ENCODE measurements around the gene TMEM229A. TPM values are rescaled to one million over a fixed set of nuclear protein-coding genes. Genes with fewer than 3 reads are reported as not detected.
"Not testable (repeated sequence)": the region's sequence is repeated elsewhere in the genome, so short reads cannot be mapped to it uniquely, and the experiment has no call there.

The TMEM229A gene
- total and polyA plus RNA-seq, 2 donors (not counting 3 experiments of a cell fraction or from before 2014, with no cell fraction given), result not detected

- H3K4me2 ChIP-seq (ENCODE audit: insufficient read depth, low read length); H3K4me3 ChIP-seq (replicated peaks in 1 of 3; ENCODE audit: insufficient read depth in 1 of 3, low read depth in 1 of 3, low read length in 3 of 3); POLR2A ChIA-PET; FAIRE-seq; H3K9ac ChIP-seq (replicated peaks; ENCODE audit: extremely low read depth, insufficient read depth, low read length); H2AFZ ChIP-seq (ENCODE audit: low read depth, low read length); BruUV-seq (replicated peaks); dilution Hi-C loops (cut with MboI; ENCODE audit: extremely low pct_ligation_motif_present, low sequenced_read_pairs); CTCF ChIA-PET; H3K4me1 ChIP-seq (ENCODE audit: control insufficient read depth, extremely low read depth, insufficient read depth, low read length); H3K79me2 ChIP-seq (ENCODE audit: control insufficient read depth, insufficient read depth, low read length); H3K9me1 ChIP-seq (replicated peaks; ENCODE audit: control insufficient read depth, extremely low read depth, insufficient read depth, low read length); H3K9me3 ChIP-seq (replicated peaks; ENCODE audit: control insufficient read depth, insufficient read depth, low read length); H4K20me1 ChIP-seq (replicated peaks; ENCODE audit: control insufficient read depth, extremely low read depth, insufficient read depth, low read length); DNase-seq (ENCODE audit: low read depth, low spot score); H3K36me3 ChIP-seq (ENCODE audit: control insufficient read depth in 2 of 2, extremely low read depth in 1 of 2, insufficient read depth in 2 of 2, low read length in 2 of 2); H3K27ac ChIP-seq (ENCODE audit: insufficient read depth, low read depth, low read length): not testable (repeated sequence)
- H3K27me3 ChIP-seq (ENCODE audit: control insufficient read depth in 2 of 2, insufficient read depth in 2 of 2, low read length in 2 of 2), result peaks cover 14 to 41% of the 10 kb centered on the region in 2 experiments
- intact Hi-C loops (cut with micrococcal nuclease), result loop anchor here (1.0 kb wide), 1 partner anchor 28 kb away; no protein-coding TSS in a partner anchor
These were observed 5.0 kb upstream of the TMEM229A start for GRCh38 chr7:124037902-124038301.

GRCh38 chr7:124035706-124036105, 2.8 kb upstream of the TMEM229A start:
- no peak for FAIRE-seq
- Histone ChIP-seq H3K27ac (ENCODE audit: insufficient read depth, low read depth, low read length) (no peak overlapping the region), H3K9me3 (replicated peaks; ENCODE audit: control insufficient read depth, insufficient read depth, low read length) (no peaks in the 10 kb centered on the region), H3K9ac (replicated peaks; ENCODE audit: extremely low read depth, insufficient read depth, low read length) (no peak overlapping the region), H4K20me1 (replicated peaks; ENCODE audit: control insufficient read depth, extremely low read depth, insufficient read depth, low read length) (peaks cover 2% of the 10 kb centered on the region), H3K36me3 (ENCODE audit: control insufficient read depth in 2 of 2, extremely low read depth in 1 of 2, insufficient read depth in 2 of 2, low read length in 2 of 2) (no peaks in the 10 kb centered on the region), H3K4me2 (ENCODE audit: insufficient read depth, low read length) (no peak overlapping the region), H2AFZ (ENCODE audit: low read depth, low read length) (no peak overlapping the region), H3K27me3 (ENCODE audit: control insufficient read depth in 2 of 2, insufficient read depth in 2 of 2, low read length in 2 of 2) (peaks cover 25 to 58% of the 10 kb centered on the region in 2 experiments), H3K79me2 (ENCODE audit: control insufficient read depth, insufficient read depth, low read length) (no peaks in the 10 kb centered on the region), H3K9me1 (replicated peaks; ENCODE audit: control insufficient read depth, extremely low read depth, insufficient read depth, low read length) (no peaks in the 10 kb centered on the region), H3K4me3 (replicated peaks in 1 of 3; ENCODE audit: insufficient read depth in 1 of 3, low read depth in 1 of 3, low read length in 3 of 3) (no peak overlapping the region), H3K4me1 (ENCODE audit: control insufficient read depth, extremely low read depth, insufficient read depth, low read length) (peaks cover 10% of the 10 kb centered on the region)
- BruUV-seq (replicated peaks), result no TSS peak
- intact Hi-C loops (cut with micrococcal nuclease), result no loop called here
- TF ChIP-seq MYC (IDR thresholded peaks at IDR 0.05; ENCODE audit: low read depth, low read length) (no peak), GATA2 (IDR thresholded peaks at IDR 0.05; ENCODE audit: insufficient read depth, insufficient read length, low read depth, low read length) (no peak), MAX (IDR thresholded peaks at IDR 0.05; ENCODE audit: insufficient read depth, insufficient read length) (no peak), FOS (IDR thresholded peaks at IDR 0.05; ENCODE audit: borderline replicate concordance, insufficient read depth, low read length) (no peak), CTCF (IDR thresholded peaks at IDR 0.05; ENCODE audit: extremely low read depth in 1 of 2, insufficient read depth in 1 of 2, low read depth in 1 of 2, low read length in 2 of 2) (no peak), JUN (IDR thresholded peaks at IDR 0.05; ENCODE audit: borderline replicate concordance, insufficient read depth, insufficient read length, low read depth) (no peak), POLR2AphosphoS5 (IDR thresholded peaks at IDR 0.05; ENCODE audit: insufficient read depth, low read depth, low read length) (no peak), EZH2 (IDR thresholded peaks at IDR 0.05; ENCODE audit: borderline replicate concordance, low read depth, low read length, severe bottlenecking) (no peak), POLR2A (IDR thresholded peaks at IDR 0.05; ENCODE audit: low read depth, low read length) (no peak)
- POLR2A ChIA-PET, result no interaction called here
- DNase-seq (ENCODE audit: low read depth, low spot score), result no peak
- dilution Hi-C loops (cut with MboI; ENCODE audit: extremely low pct_ligation_motif_present, low sequenced_read_pairs), result no loop called here
- CTCF ChIA-PET, result no interaction called here
